K562 (cell line): Measurements from ENCODE around the gene GPR142. TPM values are rescaled to one million over a fixed set of nuclear protein-coding genes. Genes with fewer than 3 reads are reported as not detected.

Experiments
- COPS2 ChIP-seq: fragments of 450-650 bp; conservative IDR thresholded peaks from 2 replicates; pipeline ENCODE4 v1.6.1; 2016; ENCODE audit warnings: mild to moderate bottlenecking, moderate library complexity
- CXXC5 ChIP-seq: fragments of 250-450 bp; sonication (Bioruptor Pico); IDR thresholded peaks from 2 replicates; pipeline ENCODE4 v1.8.0; 2022; ENCODE audit warnings: inconsistent platforms, mild to moderate bottlenecking, moderate library complexity
- HOXB6 ChIP-seq: fragments of 250-450 bp; sonication (Bioruptor Pico); IDR thresholded peaks from 2 replicates; pipeline ENCODE4 v1.5.1; 2022; ENCODE audit warnings: mild to moderate bottlenecking, borderline replicate concordance
- NFIX ChIP-seq: fragments of 250-450 bp; sonication (Bioruptor Pico); IDR thresholded peaks from 2 replicates; pipeline ENCODE4 v1.4.0; 2020; ENCODE audit warnings: low read depth, mild to moderate bottlenecking, moderate library complexity
- POLR2A ChIP-seq: fragments of 450-650 bp; conservative IDR thresholded peaks from 2 replicates; pipeline ENCODE4 v1.6.1; 2016
- SP2 ChIP-seq: IDR thresholded peaks from 2 replicates; pipeline ENCODE4 v1.6.1; 2011; ENCODE audit warnings: mild to moderate bottlenecking, low read depth, low read length, moderate library complexity; ENCODE audit not compliant: poor library complexity, severe bottlenecking; ENCODE audit errors: extremely low read depth
- XRCC3 ChIP-seq: fragments of 450-650 bp; IDR thresholded peaks from 2 replicates; pipeline ENCODE4 v1.6.1; 2017; ENCODE audit warnings: mild to moderate bottlenecking, moderate library complexity
- ZNF449 ChIP-seq: fragments of 250-450 bp; sonication (Bioruptor Pico); IDR thresholded peaks from 2 replicates; pipeline ENCODE4 v1.8.0; 2022; ENCODE audit warnings: moderate library complexity, mild to moderate bottlenecking, inconsistent platforms
- polyA plus RNA-seq, 8 experiments: library from polyadenylated mRNA; depleted of rRNA in 4 of 8; stranded (reverse) in 5 of 8; unstranded in 3 of 8; fragments of >200 nt; fragmentation: Nextera tagmentation in 2 of 8; fragmentation: Illumina TruSeq in 1 of 8; extraction: Ambion mirVana in 2 of 8; extraction: Trizol in 1 of 8; gene quantifications; 2 replicates each; pipeline versions ENCODE4 v1.2.1 to v1.2.3, GENCODE V29; 2011 to 2014; ENCODE audit warnings: inconsistent platforms in 1 of 8, missing spikeins in 1 of 8
- total RNA-seq, 7 experiments: library from RNA; depleted of rRNA in 6 of 7; stranded (reverse); fragments of >200 nt in 6 of 7; fragmentation: Illumina TruSeq in 2 of 7; extraction: Trizol in 2 of 7; gene quantifications; 2 replicates each; pipeline versions ENCODE4 v1.2.1 to v1.2.3, GENCODE V29; 2011 to 2021; ENCODE audit warnings: low replicate concordance in 1 of 7
- TF ChIP-seq, protein P1 (sequence below), 2 experiments: IDR thresholded peaks in 1 of 2; conservative IDR thresholded peaks in 1 of 2; 2 replicates each; pipeline ENCODE4 v1.6.1; 2016; ENCODE audit warnings: low read depth in 2 of 2, mild to moderate bottlenecking in 1 of 2, missing compliant biosample characterization in 1 of 2, missing genetic modification characterization in 1 of 2, moderate library complexity in 1 of 2
- TF ChIP-seq, protein P2 (sequence below): fragments of 450-650 bp; IDR thresholded peaks from 2 replicates; pipeline ENCODE4 v1.6.1; 2017; ENCODE audit warnings: antibody characterized with exemption, mild to moderate bottlenecking
- TF ChIP-seq, protein P3 (sequence below): fragments of 250-450 bp; sonication (Bioruptor Pico); IDR thresholded peaks from 2 replicates; pipeline ENCODE4 v1.4.0; 2020

The GPR142 gene
- total and polyA plus RNA-seq, 9 of the 15 experiments (the other 6 are each of a cell fraction or from before 2014, with no cell fraction given), result not detected

DNA sequence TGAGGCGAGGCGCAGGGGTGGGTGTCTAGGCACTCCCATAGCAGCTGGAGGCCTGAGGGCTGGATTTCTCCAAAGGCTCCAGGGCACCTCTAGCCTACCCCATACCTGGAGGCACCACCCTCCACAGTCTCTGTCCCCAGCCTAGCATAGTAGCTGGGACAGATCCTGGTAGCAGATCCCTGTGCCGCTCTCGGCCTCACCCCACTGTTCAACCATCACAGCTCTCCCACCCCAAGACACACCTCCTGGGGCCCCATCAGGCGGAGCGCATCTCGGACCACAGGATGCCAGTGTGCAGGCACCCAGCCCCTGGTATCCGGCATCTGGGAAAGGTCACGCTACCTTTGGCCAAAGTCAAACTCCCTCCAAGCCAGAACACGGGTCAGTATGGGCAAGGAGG is 12.7 kb upstream of the GPR142 start (continued):
- TF ChIP-seq, protein P1, sequence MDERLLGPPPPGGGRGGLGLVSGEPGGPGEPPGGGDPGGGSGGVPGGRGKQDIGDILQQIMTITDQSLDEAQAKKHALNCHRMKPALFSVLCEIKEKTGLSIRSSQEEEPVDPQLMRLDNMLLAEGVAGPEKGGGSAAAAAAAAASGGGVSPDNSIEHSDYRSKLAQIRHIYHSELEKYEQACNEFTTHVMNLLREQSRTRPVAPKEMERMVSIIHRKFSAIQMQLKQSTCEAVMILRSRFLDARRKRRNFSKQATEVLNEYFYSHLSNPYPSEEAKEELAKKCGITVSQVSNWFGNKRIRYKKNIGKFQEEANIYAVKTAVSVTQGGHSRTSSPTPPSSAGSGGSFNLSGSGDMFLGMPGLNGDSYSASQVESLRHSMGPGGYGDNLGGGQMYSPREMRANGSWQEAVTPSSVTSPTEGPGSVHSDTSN (CRISPR knock-in tag; IDR thresholded peaks at IDR 0.05; ENCODE audit: low read depth), result no peak
- TF ChIP-seq, protein P1 (tag; conservative IDR thresholded peaks at IDR 0.05; ENCODE audit: low read depth), result no peak
- TF ChIP-seq, protein P2, sequence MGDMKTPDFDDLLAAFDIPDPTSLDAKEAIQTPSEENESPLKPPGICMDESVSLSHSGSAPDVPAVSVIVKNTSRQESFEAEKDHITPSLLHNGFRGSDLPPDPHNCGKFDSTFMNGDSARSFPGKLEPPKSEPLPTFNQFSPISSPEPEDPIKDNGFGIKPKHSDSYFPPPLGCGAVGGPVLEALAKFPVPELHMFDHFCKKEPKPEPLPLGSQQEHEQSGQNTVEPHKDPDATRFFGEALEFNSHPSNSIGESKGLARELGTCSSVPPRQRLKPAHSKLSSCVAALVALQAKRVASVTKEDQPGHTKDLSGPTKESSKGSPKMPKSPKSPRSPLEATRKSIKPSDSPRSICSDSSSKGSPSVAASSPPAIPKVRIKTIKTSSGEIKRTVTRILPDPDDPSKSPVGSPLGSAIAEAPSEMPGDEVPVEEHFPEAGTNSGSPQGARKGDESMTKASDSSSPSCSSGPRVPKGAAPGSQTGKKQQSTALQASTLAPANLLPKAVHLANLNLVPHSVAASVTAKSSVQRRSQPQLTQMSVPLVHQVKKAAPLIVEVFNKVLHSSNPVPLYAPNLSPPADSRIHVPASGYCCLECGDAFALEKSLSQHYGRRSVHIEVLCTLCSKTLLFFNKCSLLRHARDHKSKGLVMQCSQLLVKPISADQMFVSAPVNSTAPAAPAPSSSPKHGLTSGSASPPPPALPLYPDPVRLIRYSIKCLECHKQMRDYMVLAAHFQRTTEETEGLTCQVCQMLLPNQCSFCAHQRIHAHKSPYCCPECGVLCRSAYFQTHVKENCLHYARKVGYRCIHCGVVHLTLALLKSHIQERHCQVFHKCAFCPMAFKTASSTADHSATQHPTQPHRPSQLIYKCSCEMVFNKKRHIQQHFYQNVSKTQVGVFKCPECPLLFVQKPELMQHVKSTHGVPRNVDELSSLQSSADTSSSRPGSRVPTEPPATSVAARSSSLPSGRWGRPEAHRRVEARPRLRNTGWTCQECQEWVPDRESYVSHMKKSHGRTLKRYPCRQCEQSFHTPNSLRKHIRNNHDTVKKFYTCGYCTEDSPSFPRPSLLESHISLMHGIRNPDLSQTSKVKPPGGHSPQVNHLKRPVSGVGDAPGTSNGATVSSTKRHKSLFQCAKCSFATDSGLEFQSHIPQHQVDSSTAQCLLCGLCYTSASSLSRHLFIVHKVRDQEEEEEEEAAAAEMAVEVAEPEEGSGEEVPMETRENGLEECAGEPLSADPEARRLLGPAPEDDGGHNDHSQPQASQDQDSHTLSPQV, result no peak
- TF ChIP-seq XRCC3 (no peak), CXXC5 (CRISPR knock-in tag) (no peak), NFIX (CRISPR knock-in tag) (no peak), ZNF449 (no peak), SP2 (no peak), HOXB6 (CRISPR knock-in tag) (no peak), POLR2A (no peak), COPS2 (no peak)
- TF ChIP-seq, protein P3, sequence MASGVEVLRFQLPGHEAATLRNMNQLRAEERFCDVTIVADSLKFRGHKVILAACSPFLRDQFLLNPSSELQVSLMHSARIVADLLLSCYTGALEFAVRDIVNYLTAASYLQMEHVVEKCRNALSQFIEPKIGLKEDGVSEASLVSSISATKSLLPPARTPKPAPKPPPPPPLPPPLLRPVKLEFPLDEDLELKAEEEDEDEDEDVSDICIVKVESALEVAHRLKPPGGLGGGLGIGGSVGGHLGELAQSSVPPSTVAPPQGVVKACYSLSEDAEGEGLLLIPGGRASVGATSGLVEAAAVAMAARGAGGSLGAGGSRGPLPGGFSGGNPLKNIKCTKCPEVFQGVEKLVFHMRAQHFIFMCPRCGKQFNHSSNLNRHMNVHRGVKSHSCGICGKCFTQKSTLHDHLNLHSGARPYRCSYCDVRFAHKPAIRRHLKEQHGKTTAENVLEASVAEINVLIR (CRISPR knock-in tag), result no peak
